GM20431 (cell line): ENCODE results near the gene NAALADL2.

Experiments
- in situ Hi-C: fragments of 300-500 bp; cut with MseI, MboI; formaldehyde crosslinking; loops from one replicate; pipeline ENCODE4 v1.15.0; 2020; ENCODE audit warnings: low sequenced_read_pairs; ENCODE audit not compliant: unreplicated experiment

NAALADL2 gene

GRCh38 chr3:175668300-175668699 lies 809.2 kb downstream of the NAALADL2 start:
- in situ Hi-C loops: no loop called here

- in situ Hi-C loops: no loop called here
Observed at GRCh38 chr3:175670557-175670956, 811.4 kb downstream of the NAALADL2 start.

- in situ Hi-C loops: no loop called here
Observed at GRCh38 chr3:175672119-175672689, 813.1 kb downstream of the NAALADL2 start.

GRCh38 chr3:175679568-175679967 lies 820.4 kb downstream of the NAALADL2 start:
- in situ Hi-C loops: no loop called here

GRCh38 chr3:175692256-175692655 lies 833.1 kb downstream of the NAALADL2 start:
- in situ Hi-C loops: no loop called here

- in situ Hi-C loops: no loop called here
Observed at GRCh38 chr3:175695251-175695650, 836.1 kb downstream of the NAALADL2 start.

- in situ Hi-C loops: no loop called here
Observed at GRCh38 chr3:175702956-175703355, 843.8 kb downstream of the NAALADL2 start.

GRCh38 chr3:175704366-175705055 lies 845.4 kb downstream of the NAALADL2 start:
- in situ Hi-C loops: no loop called here

GRCh38 chr3:175713268-175713667 lies 854.1 kb downstream of the NAALADL2 start:
- in situ Hi-C loops: no loop called here

GRCh38 chr3:175716446-175716845 lies 857.3 kb downstream of the NAALADL2 start:
- in situ Hi-C loops: no loop called here

- in situ Hi-C loops: no loop called here
Observed at GRCh38 chr3:175726228-175726627, 867.1 kb downstream of the NAALADL2 start.

- in situ Hi-C loops: no loop called here
Observed at GRCh38 chr3:175728566-175728965, 869.4 kb downstream of the NAALADL2 start.

- in situ Hi-C loops: no loop called here
Observed at GRCh38 chr3:175729466-175729865, 870.3 kb downstream of the NAALADL2 start.

- in situ Hi-C loops: no loop called here
Observed at GRCh38 chr3:175731543-175731942, 872.4 kb downstream of the NAALADL2 start.

GRCh38 chr3:175732017-175732416 lies 872.9 kb downstream of the NAALADL2 start:
- in situ Hi-C loops: no loop called here

- in situ Hi-C loops: no loop called here
Observed at GRCh38 chr3:175735866-175736265, 876.7 kb downstream of the NAALADL2 start.

- in situ Hi-C loops: no loop called here
Observed at GRCh38 chr3:175737646-175738572, 878.8 kb downstream of the NAALADL2 start.

GRCh38 chr3:175741951-175742350 lies 882.8 kb downstream of the NAALADL2 start:
- in situ Hi-C loops: no loop called here

- in situ Hi-C loops: no loop called here
Observed at GRCh38 chr3:175743733-175744400, 884.7 kb downstream of the NAALADL2 start.

GRCh38 chr3:175746308-175746707 lies 887.2 kb downstream of the NAALADL2 start:
- in situ Hi-C loops: no loop called here
